Effector memory CD8-positive, alpha-beta T cell (primary cell): ENCODE measurements around the gene SIX3.

Experiments used
- ATAC-seq: fragments of 150-1000 bp; cut with Tn5 transposase; replicated peaks from 2 replicates; pipeline ENCODE4 v1.10.0; 2021; ENCODE audit warnings: mild to moderate bottlenecking, moderate library complexity
- DNase-seq, 3 experiments: peaks; one replicate each; pipeline ENCODE4 v3.0.0; 2021
- H3K27ac Mint-ChIP-seq, 2 donors: one replicate each; pipeline ENCODE4 v1.8.0; 2022; ENCODE audit warnings: mild to moderate bottlenecking in 2 of 2, mixed read lengths in 2 of 2, moderate library complexity in 2 of 2
- H3K27me3 Mint-ChIP-seq, 2 donors: one replicate each; pipeline ENCODE4 v1.8.0; 2022; ENCODE audit warnings: mixed read lengths in 2 of 2
- H3K36me3 Mint-ChIP-seq: one replicate; pipeline ENCODE4 v1.8.0; 2022; ENCODE audit warnings: mild to moderate bottlenecking, moderate library complexity, mixed read lengths; ENCODE audit not compliant: insufficient read depth
- H3K4me1 Mint-ChIP-seq, 2 donors: one replicate each; pipeline ENCODE4 v1.8.0; 2022; ENCODE audit warnings: low read depth in 2 of 2, mixed read lengths in 2 of 2
- H3K4me3 Mint-ChIP-seq, 2 donors: one replicate each; pipeline ENCODE4 v1.8.0; 2022; ENCODE audit warnings: mild to moderate bottlenecking in 2 of 2, mixed read lengths in 2 of 2, moderate library complexity in 2 of 2
- H3K9me3 Mint-ChIP-seq, 2 donors: one replicate each; pipeline ENCODE4 v1.8.0; 2022; ENCODE audit warnings: mixed read lengths in 2 of 2

SIX3 gene

GRCh38 chr2:44980751-44981713, 39.5 kb downstream of the SIX3 start:
- H3K36me3 Mint-ChIP-seq: no peaks in the 10 kb centered on the region
- no peak for ATAC-seq
- no peaks in the 10 kb centered on the region for H3K9me3 Mint-ChIP-seq
- no peak overlapping the region for H3K27ac Mint-ChIP-seq
- H3K27me3 Mint-ChIP-seq: peaks cover 36 to 40% of the 10 kb centered on the region in 2 donors
- no peak for DNase-seq
- H3K4me3 Mint-ChIP-seq: no peak overlapping the region
- H3K4me1 Mint-ChIP-seq: peaks cover 3 to 4% of the 10 kb centered on the region in 2 donors

- Mint-ChIP-seq H3K9me3 (no peaks in the 10 kb centered on the region), H3K4me1 (peaks cover 3 to 4% of the 10 kb centered on the region in 2 donors), H3K4me3 (no peak overlapping the region), H3K27me3 (peaks cover 40 to 41% of the 10 kb centered on the region in 2 donors), H3K36me3 (no peaks in the 10 kb centered on the region), H3K27ac (no peak overlapping the region)
- peak; percentile 39 for ATAC-seq
- peak; percentile 52 to 59 (median 56) for DNase-seq
These were observed 40.2 kb downstream of the SIX3 start for GRCh38 chr2:44981714-44982108.

GRCh38 chr2:44983836-44984604, 42.5 kb downstream of the SIX3 start:
- DNase-seq: no peak
- Mint-ChIP-seq H3K4me3 (no peak overlapping the region), H3K4me1 (peaks cover 3 to 4% of the 10 kb centered on the region in 2 donors), H3K36me3 (no peaks in the 10 kb centered on the region), H3K27me3 (peaks cover 33 to 41% of the 10 kb centered on the region in 2 donors), H3K27ac (no peak overlapping the region), H3K9me3 (no peaks in the 10 kb centered on the region)
- ATAC-seq: no peak

GRCh38 chr2:44989176-44989575, 47.7 kb downstream of the SIX3 start:
- peaks cover 50 to 56% of the 10 kb centered on the region in 2 donors for H3K27me3 Mint-ChIP-seq
- H3K36me3 Mint-ChIP-seq: no peaks in the 10 kb centered on the region
- no peak overlapping the region for H3K4me3 Mint-ChIP-seq
- H3K4me1 Mint-ChIP-seq: no peaks in the 10 kb centered on the region
- no peak for DNase-seq
- ATAC-seq: no peak
- H3K27ac Mint-ChIP-seq: no peak overlapping the region
- H3K9me3 Mint-ChIP-seq: peaks cover 0 to 4% of the 10 kb centered on the region in 2 donors

- Mint-ChIP-seq H3K27me3 (peaks cover 65 to 81% of the 10 kb centered on the region in 2 donors), H3K36me3 (no peaks in the 10 kb centered on the region), H3K4me3 (no peak overlapping the region), H3K9me3 (peaks cover 0 to 4% of the 10 kb centered on the region in 2 donors), H3K27ac (no peak overlapping the region), H3K4me1 (no peaks in the 10 kb centered on the region)
- ATAC-seq (no peak), DNase-seq (no peak)
These were observed 52.9 kb downstream of the SIX3 start for GRCh38 chr2:44994377-44994776.
